ENCODE results near the gene RUSF1. TPM values are rescaled to one million over a fixed set of nuclear protein-coding genes. Genes with fewer than 3 reads are reported as not detected.

RUSF1 gene
- total and polyA plus RNA-seq, 4 donors = 21.8 to 73.1 (median 49.5) TPM

DNA sequence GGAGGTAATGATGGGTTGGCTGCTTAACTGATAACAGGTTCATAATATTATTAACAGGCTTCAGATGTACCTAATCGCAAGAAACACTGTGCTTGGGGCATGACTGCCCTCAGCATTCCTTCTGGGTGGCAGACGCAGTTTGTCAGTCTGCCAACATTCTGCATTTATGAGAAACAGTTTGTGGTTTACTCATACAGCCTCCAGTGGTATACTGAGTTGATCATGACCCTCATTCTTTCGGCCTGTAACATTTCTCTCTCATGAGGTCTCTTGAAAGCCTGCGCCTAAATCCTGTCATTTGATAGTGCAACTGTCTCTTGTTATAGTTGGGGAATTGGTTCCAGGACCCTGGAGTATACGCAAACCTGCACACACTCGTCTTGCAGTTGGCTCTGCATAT is 4.9 kb upstream of the RUSF1 start:
- TF ChIP-seq REST (IDR thresholded peaks at IDR 0.05) (no peak), ATF3 (IDR thresholded peaks at IDR 0.05) (no peak), GABPA (IDR thresholded peaks at IDR 0.05 in 1 of 2, conservative IDR thresholded peaks at IDR 0.05 in 1 of 2) (no peak), ZBTB33 (IDR thresholded peaks at IDR 0.05) (no peak), RXRA (IDR thresholded peaks at IDR 0.05) (no peak), TAF1 (conservative IDR thresholded peaks at IDR 0.05) (no peak), HNF4A (conservative IDR thresholded peaks at IDR 0.05) (no peak), YY1 (IDR thresholded peaks at IDR 0.05) (no peak), HNF4G (IDR thresholded peaks at IDR 0.05) (no peak), SP1 (IDR thresholded peaks at IDR 0.05) (no peak), NR2F2 (IDR thresholded peaks at IDR 0.05) (no peak), FOXA2 (IDR thresholded peaks at IDR 0.05) (no peak), EGR1 (IDR thresholded peaks at IDR 0.05; ENCODE audit: low read depth in 2 of 2) (no peak)
- Histone ChIP-seq H3K9ac (ENCODE audit: low read depth in 1 of 2, low read length in 2 of 2) (no peak overlapping the region), H3K36me3 (ENCODE audit: control insufficient read depth in 4 of 4, insufficient read depth in 3 of 4, low read depth in 1 of 4, low read length in 3 of 4) (no peaks in the 10 kb centered on the region), H3K4me3 (ENCODE audit: low read depth in 1 of 3, low read length in 3 of 3) (no peak overlapping the region), H3K4me1 (ENCODE audit: control insufficient read depth in 4 of 4, insufficient read depth in 4 of 4, low read length in 3 of 4) (peaks cover 0 to 13% (median 4%) of the 10 kb centered on the region in 4 donors), H3K27ac (ENCODE audit: low read depth in 1 of 2, low read length in 2 of 2) (no peak overlapping the region), H3K9me3 (ENCODE audit: control insufficient read depth in 4 of 4, low read length in 3 of 4) (no peaks in the 10 kb centered on the region), H3K27me3 (ENCODE audit: control insufficient read depth in 4 of 4, insufficient read depth in 4 of 4, low read length in 3 of 4) (no peaks in the 10 kb centered on the region)
- no peak for DNase-seq (ENCODE audit: low spot score)
- WGBS = 59% methylated on average over 6 of the region's 6 CpGs

GRCh38 chr16:31508706-31509195 is 560 bp upstream of the RUSF1 start:
- no peak for DNase-seq (ENCODE audit: low spot score)
- peak overlapping the region; percentile 74 to 88 for H3K27ac ChIP-seq (ENCODE audit: low read depth in 1 of 2, low read length in 2 of 2)
- H3K9me3 ChIP-seq (ENCODE audit: control insufficient read depth in 4 of 4, low read length in 3 of 4) = no peaks in the 10 kb centered on the region
- no peaks in the 10 kb centered on the region for H3K27me3 ChIP-seq (ENCODE audit: control insufficient read depth in 4 of 4, insufficient read depth in 4 of 4, low read length in 3 of 4)
- peak overlapping the region; percentile 95 to 100 for H3K9ac ChIP-seq (ENCODE audit: low read depth in 1 of 2, low read length in 2 of 2)
- TF ChIP-seq RXRA (IDR thresholded peaks at IDR 0.05) = peak in 1 of 2 donors; percentile 3
- no peak for TF ChIP-seq NR2F2 (IDR thresholded peaks at IDR 0.05)
- TF ChIP-seq FOXA1 (IDR thresholded peaks at IDR 0.05) = no peak
- peak overlapping the region; percentile 89 to 97 (median 90) for H3K4me3 ChIP-seq (ENCODE audit: low read depth in 1 of 3, low read length in 3 of 3)
- WGBS = 16% methylated on average over 6 of the region's 6 CpGs
- H3K36me3 ChIP-seq (ENCODE audit: control insufficient read depth in 4 of 4, insufficient read depth in 3 of 4, low read depth in 1 of 4, low read length in 3 of 4) = peaks cover 0 to 3% (median 0%) of the 10 kb centered on the region in 4 donors
- peaks cover 7 to 49% (median 31%) of the 10 kb centered on the region in 4 donors for H3K4me1 ChIP-seq (ENCODE audit: control insufficient read depth in 4 of 4, insufficient read depth in 4 of 4, low read length in 3 of 4)

Data from liver (tissue), 9 donors.